IPS-18c (cell line): ENCODE data around the gene HMG20B.
"Not testable (repeated sequence)": the region's sequence is repeated elsewhere in the genome, so short reads cannot be mapped to it uniquely, and the experiment has no call there.

ENCODE experiments used
- H3K4me3 ChIP-seq: 2 replicates; pipeline ENCODE4 v1.7.0; 2013; ENCODE audit warnings: low read depth, mild to moderate bottlenecking, low read length, moderate library complexity; ENCODE audit not compliant: insufficient read depth
- H3K9me3 ChIP-seq: one replicate; pipeline ENCODE4 v1.6.1; 2013; ENCODE audit warnings: mild to moderate bottlenecking, low read length, moderate library complexity; ENCODE audit not compliant: control insufficient read depth, insufficient read depth

Gene HMG20B

GRCh38 chr19:3573162-3573857, 566 bp downstream of the HMG20B start:
- no peaks in the 10 kb centered on the region for H3K9me3 ChIP-seq

GRCh38 chr19:3573858-3574637, 1.3 kb downstream of the HMG20B start:
- peak overlapping the region; percentile 92; the same call in 1 of the 2 replicates for H3K4me3 ChIP-seq
- H3K9me3 ChIP-seq, result no peaks in the 10 kb centered on the region

More at GRCh38 chr19:3573162-3573857, 566 bp downstream of the HMG20B start:
- peak overlapping the region; percentile 92 for H3K4me3 ChIP-seq

GRCh38 chr19:3575260-3575741, 2.6 kb downstream of the HMG20B start:
- Histone ChIP-seq H3K4me3 (no peak overlapping the region), H3K9me3 (no peaks in the 10 kb centered on the region)

GRCh38 chr19:3575949-3576673, 3.4 kb downstream of the HMG20B start:
- Histone ChIP-seq H3K4me3 (peak overlapping the region; percentile 65), H3K9me3 (no peaks in the 10 kb centered on the region)

- H3K9me3 ChIP-seq, result no peaks in the 10 kb centered on the region
- peak overlapping the region; percentile 65 for H3K4me3 ChIP-seq
Measured at GRCh38 chr19:3576696-3577443, 4.1 kb downstream of the HMG20B start.

- H3K4me3 ChIP-seq, result peak overlapping the region; percentile 51
- H3K9me3 ChIP-seq, result no peaks in the 10 kb centered on the region
Measured at GRCh38 chr19:3577723-3578344, 5.1 kb downstream of the HMG20B start.

- H3K4me3 ChIP-seq, result no peak overlapping the region; the same call in 1 of the 2 replicates
Measured at GRCh38 chr19:3578390-3578789, 5.6 kb downstream of the HMG20B start.

GRCh38 chr19:3580156-3580934, 7.6 kb downstream of the HMG20B start:
- Histone ChIP-seq H3K4me3 (no peak overlapping the region), H3K9me3 (no peaks in the 10 kb centered on the region)

More at GRCh38 chr19:3578390-3578789, 5.6 kb downstream of the HMG20B start:
- no peaks in the 10 kb centered on the region for H3K9me3 ChIP-seq

- not testable (repeated sequence) for H3K4me3 ChIP-seq, H3K9me3 ChIP-seq
Measured at GRCh38 chr19:3581792-3582191, 9.0 kb downstream of the HMG20B start.

- H3K4me3 ChIP-seq, H3K9me3 ChIP-seq: not testable (repeated sequence)
Measured at GRCh38 chr19:3584036-3584802, 11.5 kb downstream of the HMG20B start.

- Histone ChIP-seq H3K9me3 (no peaks in the 10 kb centered on the region), H3K4me3 (peak within 1 kb of the TSS; percentile 49; the same call in 1 of the 2 replicates)
Measured at GRCh38 chr19:3585301-3586126, 12.8 kb downstream of the HMG20B start, which contains the start of gene GIPC3. Gene GIPC3, plus strand, starts transcription at chr19:3585478. Its CDS starts 120 bp downstream, at chr19:3585598.

GRCh38 chr19:3586127-3586626, 13.4 kb downstream of the HMG20B start:
- Histone ChIP-seq H3K4me3 (peak overlapping the region; percentile 49; the same call in 1 of the 2 replicates), H3K9me3 (no peaks in the 10 kb centered on the region)

- Histone ChIP-seq H3K4me3 (no peak overlapping the region), H3K9me3 (no peaks in the 10 kb centered on the region)
Measured at GRCh38 chr19:3586707-3587346, 14.1 kb downstream of the HMG20B start.

- H3K4me3 ChIP-seq, result no peak overlapping the region
- no peaks in the 10 kb centered on the region for H3K9me3 ChIP-seq
Measured at GRCh38 chr19:3589439-3589838, 16.7 kb downstream of the HMG20B start.
